ENCODE results near the gene ACSS2. TPM values are rescaled to one million over a fixed set of nuclear protein-coding genes. Genes with fewer than 3 reads are reported as not detected.

The ACSS2 gene
- total and polyA plus RNA-seq, 7 experiments from 2014 or later: 14.6 to 51.7 (median 37.5) TPM

GRCh38 chr20:34872622-34873224 is 3.7 kb upstream of the ACSS2 start, which contains the start of gene GGT7:
Gene GGT7 (minus strand): TSS chr20:34872856. CDS start chr20:34872815, 41 bp downstream.
- Histone ChIP-seq H3K27ac (ENCODE audit: low read depth, low read length) (peak within 1 kb of the TSS; percentile 72), H3K36me3 (ENCODE audit: control insufficient read depth in 2 of 3, insufficient read depth in 3 of 3, low read length in 3 of 3) (no peaks in the 10 kb centered on the region), H3K4me1 (ENCODE audit: control insufficient read depth in 2 of 2, insufficient read depth in 2 of 2, low read length in 2 of 2) (peaks cover 35 to 49% of the 10 kb centered on the region in 2 donors), H3K27me3 (ENCODE audit: control insufficient read depth in 2 of 2, insufficient read depth in 2 of 2, low read length in 2 of 2) (no peaks in the 10 kb centered on the region), H3K9me3 (ENCODE audit: control insufficient read depth in 2 of 3, low read length in 3 of 3) (no peaks in the 10 kb centered on the region), H3K4me3 (ENCODE audit: low read length) (peak within 1 kb of the TSS; percentile 90)
- Mint-ChIP-seq H3K27ac (peak within 1 kb of the TSS; percentile 70 to 95 (median 86)), H3K4me1 (peaks cover 52 to 82% (median 70%) of the 10 kb centered on the region in 7 donors), H3K27me3 (no peaks in the 10 kb centered on the region), H3K4me3 (peak within 1 kb of the TSS; percentile 86 to 97 (median 89)), H3K9me3 (peaks cover 0 to 1% (median 0%) of the 10 kb centered on the region in 11 donors), H3K36me3 (peaks cover 0 to 3% (median 0%) of the 10 kb centered on the region in 5 donors)
- DNase-seq: peak; percentile 78 to 92 (median 85)
- intact Hi-C loops (cut with micrococcal nuclease): loop anchor here (1.0 to 10.0 kb wide), 5 partner anchors 220 to 872 kb away; partner anchors contain the start of genes CEP250 (in 1 of the 2), EDEM2 (in 1 of the 2), MMP24OS (in 1 of the 2) and RBM39 (in 1 of the 2)
- CTCF ChIA-PET: interaction anchor here (1.0 to 6.0 kb wide), 2 partner anchors 16 to 84 kb away, joined by 3 to 33 read pairs; partner anchors contain the start of genes GSS and MYH7B
- ATAC-seq: peak; percentile 66
- POLR2A ChIA-PET: interaction anchor here (1.0 to 6.0 kb wide), 5 partner anchors 19 to 869 kb away, joined by 3 to 32 read pairs (median 3); partner anchors contain the start of genes GSS, MYH7B and RBM39

- Histone ChIP-seq H3K4me1 (ENCODE audit: control insufficient read depth in 2 of 2, insufficient read depth in 2 of 2, low read length in 2 of 2) (peaks cover 35 to 49% of the 10 kb centered on the region in 2 donors), H3K27ac (ENCODE audit: low read depth, low read length) (peak overlapping the region; percentile 72), H3K4me3 (ENCODE audit: low read length) (no peak overlapping the region), H3K9me3 (ENCODE audit: control insufficient read depth in 2 of 3, low read length in 3 of 3) (no peaks in the 10 kb centered on the region), H3K36me3 (ENCODE audit: control insufficient read depth in 2 of 3, insufficient read depth in 3 of 3, low read length in 3 of 3) (no peaks in the 10 kb centered on the region), H3K27me3 (ENCODE audit: control insufficient read depth in 2 of 2, insufficient read depth in 2 of 2, low read length in 2 of 2) (no peaks in the 10 kb centered on the region)
- ChIA-PET POLR2A (interaction anchor here (0.7 to 6.0 kb wide), 5 partner anchors 9 to 869 kb away, joined by 3 to 32 read pairs (median 3); partner anchors contain the start of genes GSS, MYH7B and RBM39), CTCF (interaction anchor here (0.6 to 6.0 kb wide), 8 partner anchors 10 to 355 kb away, joined by 3 to 33 read pairs (median 3); partner anchors contain the start of genes GSS, MYH7B and NCOA6)
- DNase-seq (no peak), ATAC-seq (no peak)
- peaks cover 52 to 87% (median 77%) of the 10 kb centered on the region in 7 donors for H3K4me1 Mint-ChIP-seq
- H3K9me3 Mint-ChIP-seq: peaks cover 0 to 1% (median 0%) of the 10 kb centered on the region in 11 donors
- H3K27me3 Mint-ChIP-seq: no peaks in the 10 kb centered on the region
- peak overlapping the region; percentile 66 to 95 (median 86) for H3K27ac Mint-ChIP-seq
- intact Hi-C loops (cut with micrococcal nuclease): loop anchor here (1.0 to 10.0 kb wide), 7 partner anchors 87 to 871 kb away; partner anchors contain the start of genes CEP250 (in 1 of the 2), EDEM2 (in 1 of the 2), MMP24OS (in 1 of the 2) and RBM39 (in 1 of the 2)
- peak overlapping the region; percentile 85 to 97 (median 88) for H3K4me3 Mint-ChIP-seq
- peaks cover 0 to 3% (median 0%) of the 10 kb centered on the region in 5 donors for H3K36me3 Mint-ChIP-seq
Observed at GRCh38 chr20:34873583-34874093, 2.8 kb upstream of the ACSS2 start.

GRCh38 chr20:34874094-34874654 is 2.2 kb upstream of the ACSS2 start:
- CTCF ChIA-PET: interaction anchor here (0.5 to 6.0 kb wide), 8 partner anchors 10 to 356 kb away, joined by 3 to 33 read pairs (median 4); partner anchors contain the start of genes GSS, MYH7B and NCOA6
- Histone ChIP-seq H3K36me3 (ENCODE audit: control insufficient read depth in 2 of 3, insufficient read depth in 3 of 3, low read length in 3 of 3) (no peaks in the 10 kb centered on the region), H3K9me3 (ENCODE audit: control insufficient read depth in 2 of 3, low read length in 3 of 3) (no peaks in the 10 kb centered on the region), H3K4me3 (ENCODE audit: low read length) (no peak overlapping the region), H3K4me1 (ENCODE audit: control insufficient read depth in 2 of 2, insufficient read depth in 2 of 2, low read length in 2 of 2) (peaks cover 35 to 49% of the 10 kb centered on the region in 2 donors), H3K27me3 (ENCODE audit: control insufficient read depth in 2 of 2, insufficient read depth in 2 of 2, low read length in 2 of 2) (no peaks in the 10 kb centered on the region), H3K27ac (ENCODE audit: low read depth, low read length) (no peak overlapping the region)
- Mint-ChIP-seq H3K27me3 (no peaks in the 10 kb centered on the region), H3K4me3 (peak overlapping the region; percentile 85 to 97 (median 88)), H3K4me1 (peaks cover 55 to 90% (median 80%) of the 10 kb centered on the region in 7 donors), H3K27ac (peak overlapping the region; percentile 52 to 92 (median 86)), H3K9me3 (peaks cover 0 to 1% (median 0%) of the 10 kb centered on the region in 11 donors), H3K36me3 (peaks cover 0 to 4% (median 0%) of the 10 kb centered on the region in 5 donors)
- ATAC-seq: no peak
- intact Hi-C loops (cut with micrococcal nuclease): loop anchor here (1.0 to 10.0 kb wide), 7 partner anchors 86 to 871 kb away; partner anchors contain the start of genes CEP250 (in 1 of the 2), EDEM2 (in 1 of the 2), MMP24OS (in 1 of the 2) and RBM39 (in 1 of the 2)
- POLR2A ChIA-PET: interaction anchor here (0.6 to 6.0 kb wide), 6 partner anchors 9 to 272 kb away, joined by 3 to 32 read pairs (median 3); partner anchors contain the start of genes GSS and MYH7B
- DNase-seq: peak in 8 of 9 donors; percentile 19 to 63 (median 36)

DNA sequence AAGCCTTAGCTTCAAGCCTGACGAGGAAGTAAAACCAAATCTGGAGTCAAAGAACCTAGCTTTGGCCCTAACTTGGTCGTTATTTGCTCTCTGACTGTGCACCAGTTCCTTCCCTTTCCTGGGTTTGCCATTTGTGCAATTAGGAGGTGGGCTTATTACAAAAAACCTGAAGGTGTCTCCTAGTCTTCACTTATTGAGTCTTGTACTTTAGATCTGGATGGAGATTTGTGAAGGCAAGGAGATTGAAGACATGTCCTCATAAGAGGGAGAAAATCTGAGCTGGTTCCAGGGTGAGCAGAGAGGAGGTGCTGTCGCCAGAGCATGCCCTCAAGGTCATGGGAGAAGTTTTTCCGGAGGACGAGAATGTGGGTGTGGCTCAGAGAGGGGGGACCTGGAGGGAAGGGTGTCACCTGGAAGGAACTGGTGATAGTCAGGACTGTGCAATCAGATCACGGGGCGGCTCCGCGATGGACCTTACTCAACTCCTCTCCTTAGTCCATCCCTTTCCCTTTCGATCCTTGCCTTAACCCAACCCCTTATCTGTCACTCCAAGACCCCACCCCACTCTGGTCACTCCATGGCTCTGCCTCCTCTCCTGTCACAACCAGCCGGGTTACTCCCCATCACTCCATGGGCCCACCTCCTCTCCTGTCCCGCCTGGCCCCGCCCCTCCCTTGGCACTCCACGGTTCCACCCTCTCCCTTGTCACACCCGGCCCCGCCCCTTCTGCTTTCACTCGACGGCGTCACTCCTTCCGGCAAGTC is 588 bp upstream of the ACSS2 start:
- intact Hi-C loops (cut with micrococcal nuclease): loop anchor here (1.0 to 10.0 kb wide), 18 partner anchors 15 to 1176 kb away; partner anchors contain the start of genes GSS (in 2 of the 2), MYH7B (in 2 of the 2), NCOA6 (in 2 of the 2) and RBM39 (in 2 of the 2)
- H3K9me3 Mint-ChIP-seq: peaks cover 0 to 1% (median 0%) of the 10 kb centered on the region in 11 donors
- H3K4me1 ChIP-seq (ENCODE audit: control insufficient read depth in 2 of 2, insufficient read depth in 2 of 2, low read length in 2 of 2): peaks cover 35 to 48% of the 10 kb centered on the region in 2 donors
- peak in 1 of 9 donors; percentile 92 for DNase-seq
- H3K9me3 ChIP-seq (ENCODE audit: control insufficient read depth in 2 of 3, low read length in 3 of 3): no peaks in the 10 kb centered on the region
- POLR2A ChIA-PET: interaction anchor here (0.6 to 6.0 kb wide), 6 partner anchors 42 to 360 kb away, joined by 3 to 32 read pairs (median 3); partner anchors contain the start of genes DYNLRB1, GSS and MYH7B
- no peaks in the 10 kb centered on the region for H3K27me3 ChIP-seq (ENCODE audit: control insufficient read depth in 2 of 2, insufficient read depth in 2 of 2, low read length in 2 of 2)
- no peaks in the 10 kb centered on the region for H3K36me3 ChIP-seq (ENCODE audit: control insufficient read depth in 2 of 3, insufficient read depth in 3 of 3, low read length in 3 of 3)
- H3K4me3 Mint-ChIP-seq: peak overlapping the region; percentile 78 to 99 (median 90)
- H3K27me3 Mint-ChIP-seq: no peaks in the 10 kb centered on the region
- CTCF ChIA-PET: interaction anchor here (0.6 to 6.0 kb wide), 6 partner anchors 12 to 220 kb away, joined by 3 to 33 read pairs (median 6); partner anchors contain the start of genes GSS and MYH7B
- H3K4me3 ChIP-seq (ENCODE audit: low read length): peak overlapping the region; percentile 87
- H3K27ac Mint-ChIP-seq: peak overlapping the region; percentile 56 to 95 (median 86)
- peak; percentile 86 for ATAC-seq
- H3K36me3 Mint-ChIP-seq: peaks cover 0 to 6% (median 0%) of the 10 kb centered on the region in 5 donors
- peaks cover 52 to 83% (median 74%) of the 10 kb centered on the region in 7 donors for H3K4me1 Mint-ChIP-seq
- H3K27ac ChIP-seq (ENCODE audit: low read depth, low read length): peak overlapping the region; percentile 74

- peaks cover 14 to 56% (median 38%) of the 10 kb centered on the region in 7 donors for H3K4me1 Mint-ChIP-seq
Observed at GRCh38 chr20:34880215-34880850, 3.9 kb downstream of the ACSS2 start.

More at GRCh38 chr20:34880215-34880850, 3.9 kb downstream of the ACSS2 start:
- no peaks in the 10 kb centered on the region for H3K27me3 Mint-ChIP-seq
- no peak overlapping the region for H3K27ac ChIP-seq (ENCODE audit: low read depth, low read length)
- peaks cover 0 to 24% (median 0%) of the 10 kb centered on the region in 3 experiments for H3K36me3 ChIP-seq (ENCODE audit: control insufficient read depth in 2 of 3, insufficient read depth in 3 of 3, low read length in 3 of 3)
- H3K4me3 ChIP-seq (ENCODE audit: low read length): no peak overlapping the region
- POLR2A ChIA-PET: interaction anchor here (0.6 kb wide), 3 partner anchors 33 to 297 kb away, joined by 3 read pairs; no protein-coding TSS in a partner anchor
- H3K36me3 Mint-ChIP-seq: peaks cover 0 to 26% (median 21%) of the 10 kb centered on the region in 5 donors
- H3K27me3 ChIP-seq (ENCODE audit: control insufficient read depth in 2 of 2, insufficient read depth in 2 of 2, low read length in 2 of 2): no peaks in the 10 kb centered on the region
- CTCF ChIA-PET: no interaction called here
- peaks cover 11 to 12% of the 10 kb centered on the region in 2 donors for H3K4me1 ChIP-seq (ENCODE audit: control insufficient read depth in 2 of 2, insufficient read depth in 2 of 2, low read length in 2 of 2)
- H3K4me3 Mint-ChIP-seq: no peak overlapping the region
- H3K9me3 Mint-ChIP-seq: no peaks in the 10 kb centered on the region
- ATAC-seq (no peak), DNase-seq (no peak)
- intact Hi-C loops (cut with micrococcal nuclease): no loop called here
- H3K27ac Mint-ChIP-seq: peak overlapping the region in 2 of 9 donors; percentile 25 to 45
- H3K9me3 ChIP-seq (ENCODE audit: control insufficient read depth in 2 of 3, low read length in 3 of 3): no peaks in the 10 kb centered on the region
